Smooth muscle cell (in vitro differentiated cells): ENCODE results near the gene FANCC. TPM values are rescaled to one million over a fixed set of nuclear protein-coding genes. Genes with fewer than 3 reads are reported as not detected.

Source experiments
- DNase-seq: peaks from one replicate; lab custom pipeline; 2025; ENCODE audit not compliant: unreplicated experiment; lab: John Stamatoyannopoulos, UW
- H2AFZ ChIP-seq: fragments of 200-600 bp; sonication (generic); 2 replicates; pipeline ENCODE4 v1.6.0; 2016; ENCODE audit warnings: antibody characterized with exemption, low read depth, mild to moderate bottlenecking
- H3F3A ChIP-seq: fragments of 200-600 bp; sonication (generic); 2 replicates; pipeline ENCODE4 v1.6.0; 2017; ENCODE audit warnings: antibody characterized with exemption, low read depth
- H3K27ac ChIP-seq: fragments of 200-600 bp; sonication (generic); 2 replicates; pipeline ENCODE4 v1.5.1; 2016; ENCODE audit warnings: low read depth, mild to moderate bottlenecking
- H3K27me3 ChIP-seq: fragments of 200-600 bp; sonication (generic); 2 replicates; pipeline ENCODE4 v1.6.1; 2016; ENCODE audit warnings: low read depth, mild to moderate bottlenecking
- H3K36me3 ChIP-seq: fragments of 200-600 bp; sonication (generic); 2 replicates; pipeline ENCODE4 v1.5.1; 2016; ENCODE audit warnings: low read depth
- H3K4me1 ChIP-seq: fragments of 200-600 bp; sonication (generic); 2 replicates; pipeline ENCODE4 v1.5.1; 2016; ENCODE audit warnings: low read depth
- H3K4me2 ChIP-seq: fragments of 200-600 bp; sonication (generic); 2 replicates; pipeline ENCODE4 v1.6.0; 2016; ENCODE audit warnings: mild to moderate bottlenecking
- H3K4me3 ChIP-seq: fragments of 200-600 bp; sonication (generic); 2 replicates; pipeline ENCODE4 v1.5.1; 2016; ENCODE audit warnings: mild to moderate bottlenecking
- H3K79me2 ChIP-seq: fragments of 200-600 bp; sonication (generic); 2 replicates; pipeline ENCODE4 v1.6.0; 2016; ENCODE audit warnings: low read depth, mild to moderate bottlenecking
- H3K9ac ChIP-seq: fragments of 200-600 bp; sonication (generic); 2 replicates; pipeline ENCODE4 v1.6.0; 2016; ENCODE audit warnings: low read depth
- H3K9me3 ChIP-seq: fragments of 200-600 bp; sonication (generic); replicated peaks from 2 replicates; pipeline ENCODE4 v1.5.1; 2016; ENCODE audit warnings: low read depth
- H4K20me1 ChIP-seq: fragments of 200-600 bp; sonication (generic); 2 replicates; pipeline ENCODE4 v1.6.0; 2016; ENCODE audit warnings: low read depth
- WGBS: methylation state at CpG from one replicate; pipeline ENCODE4 v1.1.7; 2016; ENCODE audit warnings: low lambda C conversion rate; 5-methylcytosine and 5-hydroxymethylcytosine counted together
- polyA plus RNA-seq: library from polyadenylated mRNA; unstranded; fragments of >200 nt; fragmentation: Nextera tagmentation; extraction: Ambion mirVana; gene quantifications from 2 replicates; pipeline ENCODE4 v1.2.1, GENCODE V29; 2016
- total RNA-seq: library from RNA; depleted of rRNA; stranded (reverse); fragments of >200 nt; gene quantifications from 2 replicates; pipeline ENCODE4 v1.2.3, GENCODE V29; 2014
- TF ChIP-seq, protein P1 (sequence below): fragments of 200-600 bp; sonication (generic); IDR thresholded peaks from 2 replicates; pipeline ENCODE4 v1.5.1; 2017; ENCODE audit warnings: borderline replicate concordance, mild to moderate bottlenecking, antibody characterized with exemption; ENCODE audit not compliant: insufficient read depth, poor library complexity, severe bottlenecking

Gene FANCC
- total and polyA plus RNA-seq, 2 experiments from 2014 or later, result 11.0 to 11.2 TPM

DNA sequence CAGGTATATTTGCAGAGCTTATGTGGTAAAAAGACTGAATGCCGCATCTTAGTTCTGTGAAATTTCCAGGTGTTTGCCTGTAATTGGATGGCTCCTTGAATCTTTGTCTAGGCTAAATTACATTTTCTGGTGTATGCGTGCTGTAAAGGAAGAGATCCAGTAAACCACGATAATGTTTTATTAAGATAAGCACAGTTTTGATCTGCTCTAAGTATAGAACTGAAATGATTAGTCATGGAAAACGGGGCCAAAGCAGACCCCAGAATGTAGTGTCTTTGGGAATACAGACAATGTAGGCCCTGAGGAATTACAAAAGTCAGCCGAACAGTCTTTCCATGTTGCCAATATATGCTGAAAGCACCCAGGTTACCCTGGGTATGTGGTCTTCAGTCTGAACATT is 257.3 kb downstream of the FANCC start:
- H3K27ac ChIP-seq, result peak overlapping the region; percentile 92
- peak overlapping the region; percentile 83 for H3K4me2 ChIP-seq
- no peaks in the 10 kb centered on the region for H3K27me3 ChIP-seq
- H3K9me3 ChIP-seq, result no peaks in the 10 kb centered on the region
- WGBS, result 49% methylated on average over 5 of the region's 5 CpGs
- no peak for DNase-seq
- H3K4me1 ChIP-seq, result peaks cover 36% of the 10 kb centered on the region
- no peak overlapping the region for H2AFZ ChIP-seq
- no peaks in the 10 kb centered on the region for H3K36me3 ChIP-seq
- H3F3A ChIP-seq, result peaks cover 16% of the 10 kb centered on the region
- H4K20me1 ChIP-seq, result peaks cover 100% of the 10 kb centered on the region
- TF ChIP-seq, protein P1, sequence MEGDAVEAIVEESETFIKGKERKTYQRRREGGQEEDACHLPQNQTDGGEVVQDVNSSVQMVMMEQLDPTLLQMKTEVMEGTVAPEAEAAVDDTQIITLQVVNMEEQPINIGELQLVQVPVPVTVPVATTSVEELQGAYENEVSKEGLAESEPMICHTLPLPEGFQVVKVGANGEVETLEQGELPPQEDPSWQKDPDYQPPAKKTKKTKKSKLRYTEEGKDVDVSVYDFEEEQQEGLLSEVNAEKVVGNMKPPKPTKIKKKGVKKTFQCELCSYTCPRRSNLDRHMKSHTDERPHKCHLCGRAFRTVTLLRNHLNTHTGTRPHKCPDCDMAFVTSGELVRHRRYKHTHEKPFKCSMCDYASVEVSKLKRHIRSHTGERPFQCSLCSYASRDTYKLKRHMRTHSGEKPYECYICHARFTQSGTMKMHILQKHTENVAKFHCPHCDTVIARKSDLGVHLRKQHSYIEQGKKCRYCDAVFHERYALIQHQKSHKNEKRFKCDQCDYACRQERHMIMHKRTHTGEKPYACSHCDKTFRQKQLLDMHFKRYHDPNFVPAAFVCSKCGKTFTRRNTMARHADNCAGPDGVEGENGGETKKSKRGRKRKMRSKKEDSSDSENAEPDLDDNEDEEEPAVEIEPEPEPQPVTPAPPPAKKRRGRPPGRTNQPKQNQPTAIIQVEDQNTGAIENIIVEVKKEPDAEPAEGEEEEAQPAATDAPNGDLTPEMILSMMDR, result no peak
- H3K9ac ChIP-seq, result no peak overlapping the region
- H3K79me2 ChIP-seq, result peaks cover 99% of the 10 kb centered on the region
- no peak overlapping the region for H3K4me3 ChIP-seq

DNA sequence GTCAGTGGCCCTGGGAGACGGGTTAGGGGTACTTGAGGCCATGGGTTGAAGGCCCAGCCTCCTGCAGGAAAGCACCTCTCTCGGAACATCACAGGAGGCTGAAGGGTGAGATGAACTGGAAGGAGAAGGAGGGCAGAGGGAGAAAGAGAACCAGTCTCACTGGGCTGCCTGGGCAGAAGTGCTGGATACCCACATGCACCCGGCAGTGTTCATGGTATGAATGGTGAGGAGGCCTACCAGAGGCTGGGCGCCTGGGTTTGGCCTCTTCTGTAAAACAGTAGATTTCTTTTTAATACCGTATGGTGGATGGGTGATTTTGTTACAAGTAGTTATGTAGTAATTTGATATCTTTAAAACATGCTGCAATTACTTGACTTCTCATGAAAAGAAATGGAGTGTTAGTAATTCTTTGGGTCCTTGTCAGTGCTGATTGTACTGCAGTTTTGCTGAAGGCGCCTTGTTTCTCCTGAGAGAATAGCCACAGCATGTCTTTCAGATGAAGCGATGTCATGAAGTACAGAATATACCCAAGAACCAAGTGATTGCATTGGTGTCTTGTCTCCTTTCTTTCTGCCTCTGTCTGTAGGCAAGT is 258.6 kb downstream of the FANCC start:
- H3K27ac ChIP-seq, result peak overlapping the region; percentile 92
- no peaks in the 10 kb centered on the region for H3K27me3 ChIP-seq
- H3K9me3 ChIP-seq, result no peaks in the 10 kb centered on the region
- H3K4me3 ChIP-seq, result no peak overlapping the region
- H3K4me2 ChIP-seq, result peak overlapping the region; percentile 83
- H2AFZ ChIP-seq, result no peak overlapping the region
- peaks cover 49% of the 10 kb centered on the region for H3K4me1 ChIP-seq
- peaks cover 99% of the 10 kb centered on the region for H3K79me2 ChIP-seq
- peaks cover 100% of the 10 kb centered on the region for H4K20me1 ChIP-seq
- H3K36me3 ChIP-seq, result no peaks in the 10 kb centered on the region
- WGBS, result 78% methylated on average over 7 of the region's 7 CpGs
- H3F3A ChIP-seq, result peaks cover 18% of the 10 kb centered on the region
- no peak for DNase-seq
- TF ChIP-seq, protein P1, result no peak
- H3K9ac ChIP-seq, result peak overlapping the region; percentile 12

GRCh38 chr9:95058121-95058785 is 259.3 kb downstream of the FANCC start:
- Histone ChIP-seq H3F3A (peaks cover 21% of the 10 kb centered on the region), H3K79me2 (peaks cover 99% of the 10 kb centered on the region), H3K9me3 (no peaks in the 10 kb centered on the region), H3K9ac (peak overlapping the region; percentile 45), H3K27ac (peak overlapping the region; percentile 92), H3K27me3 (no peaks in the 10 kb centered on the region), H2AFZ (no peak overlapping the region), H3K4me1 (peaks cover 49% of the 10 kb centered on the region), H3K36me3 (no peaks in the 10 kb centered on the region), H4K20me1 (peaks cover 99% of the 10 kb centered on the region), H3K4me2 (peak overlapping the region; percentile 83), H3K4me3 (peak overlapping the region; percentile 38)
- WGBS, result 87% methylated on average over 7 of the region's 7 CpGs
- TF ChIP-seq, protein P1, result no peak
- DNase-seq, result no peak

DNA sequence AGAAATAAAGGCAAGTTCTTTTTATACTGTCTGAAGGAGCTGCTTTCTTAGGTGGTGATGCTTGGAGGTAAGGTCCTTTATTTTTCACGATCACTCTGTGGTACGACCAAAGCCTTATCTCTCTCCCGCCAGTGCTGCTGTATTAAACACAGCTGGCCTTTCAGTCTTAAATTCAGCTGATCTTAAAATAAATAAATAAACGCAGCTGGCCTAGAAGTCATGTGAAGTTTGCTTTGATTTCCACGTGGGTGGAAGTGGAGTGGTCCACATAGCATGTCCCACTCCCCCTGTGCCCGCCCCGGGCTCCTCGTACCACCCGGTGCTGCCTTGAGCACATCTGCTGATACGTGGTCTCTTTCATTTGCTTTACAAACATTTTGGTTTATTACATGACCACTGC is 260.4 kb downstream of the FANCC start:
- H3K27ac ChIP-seq, result peak overlapping the region; percentile 92
- H3K4me3 ChIP-seq, result peak overlapping the region; percentile 38
- no peaks in the 10 kb centered on the region for H3K9me3 ChIP-seq
- peak overlapping the region; percentile 83 for H3K4me2 ChIP-seq
- peaks cover 52% of the 10 kb centered on the region for H3K4me1 ChIP-seq
- peaks cover 99% of the 10 kb centered on the region for H4K20me1 ChIP-seq
- no peaks in the 10 kb centered on the region for H3K36me3 ChIP-seq
- no peaks in the 10 kb centered on the region for H3K27me3 ChIP-seq
- H3K79me2 ChIP-seq, result peaks cover 99% of the 10 kb centered on the region
- H3F3A ChIP-seq, result peaks cover 21% of the 10 kb centered on the region
- H3K9ac ChIP-seq, result peak overlapping the region; percentile 45
- DNase-seq, result no peak
- TF ChIP-seq, protein P1, result no peak
- no peak overlapping the region for H2AFZ ChIP-seq
- 16% methylated on average over 10 of the region's 10 CpGs for WGBS
